Suprapubic skin (tissue), 4 donors: ENCODE measurements around the gene OR8U1.

Source experiments
- POLR2A ChIP-seq, 2 donors: fragments of 450-650 bp; IDR thresholded peaks; one replicate each; pipeline ENCODE4 v1.6.1; 2017; ENCODE audit warnings: antibody characterized with exemption in 2 of 2, mild to moderate bottlenecking in 2 of 2, moderate library complexity in 2 of 2
- POLR2AphosphoS5 ChIP-seq, 3 donors: sonication (generic); formaldehyde crosslinking; IDR thresholded peaks; one replicate each; pipeline ENCODE4 v1.6.1; 2017; ENCODE audit warnings: antibody characterized with exemption in 3 of 3
- TF ChIP-seq, protein P1 (sequence below), 2 donors: fragments of 200-600 bp in 1 of 2; fragments of 450-650 bp in 1 of 2; sonication (generic) in 1 of 2; IDR thresholded peaks; one replicate each; pipeline ENCODE4 v1.5.1; 2016 to 2019; ENCODE audit warnings: antibody characterized with exemption in 2 of 2, mild to moderate bottlenecking in 1 of 2, moderate library complexity in 1 of 2

DNA sequence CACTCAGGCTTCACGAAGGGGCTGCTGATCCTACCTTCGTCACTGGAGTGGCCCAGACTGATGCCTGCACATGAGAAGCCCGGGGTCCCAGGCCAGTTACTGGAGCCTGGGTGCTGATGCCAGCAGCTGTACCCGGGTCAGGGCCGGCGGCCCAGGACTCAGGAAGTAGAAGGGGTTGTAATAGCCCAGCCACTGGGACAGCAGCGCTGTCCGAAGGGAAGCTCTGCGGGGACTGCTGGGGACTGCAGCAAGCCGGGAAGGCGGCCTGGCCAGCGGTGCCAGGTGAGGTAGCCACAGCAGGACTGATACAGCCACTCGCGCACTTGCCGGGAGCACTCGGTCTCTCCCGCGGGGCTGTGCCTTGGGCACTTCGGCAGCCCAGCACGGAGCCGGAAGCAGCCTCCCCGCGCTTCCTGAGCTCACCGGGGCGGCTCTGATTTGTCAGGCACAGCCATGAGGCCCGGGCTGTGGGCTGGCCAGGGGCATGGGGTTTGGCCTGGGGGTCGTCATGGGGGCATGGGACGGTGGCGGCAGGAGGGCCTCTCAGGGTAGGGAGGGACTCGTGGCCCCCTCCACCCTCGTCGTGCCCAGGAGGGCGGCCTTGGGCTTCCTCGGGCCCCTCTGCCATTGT lies 43.4 kb upstream of the OR8U1 start:
- TF ChIP-seq, protein P1, sequence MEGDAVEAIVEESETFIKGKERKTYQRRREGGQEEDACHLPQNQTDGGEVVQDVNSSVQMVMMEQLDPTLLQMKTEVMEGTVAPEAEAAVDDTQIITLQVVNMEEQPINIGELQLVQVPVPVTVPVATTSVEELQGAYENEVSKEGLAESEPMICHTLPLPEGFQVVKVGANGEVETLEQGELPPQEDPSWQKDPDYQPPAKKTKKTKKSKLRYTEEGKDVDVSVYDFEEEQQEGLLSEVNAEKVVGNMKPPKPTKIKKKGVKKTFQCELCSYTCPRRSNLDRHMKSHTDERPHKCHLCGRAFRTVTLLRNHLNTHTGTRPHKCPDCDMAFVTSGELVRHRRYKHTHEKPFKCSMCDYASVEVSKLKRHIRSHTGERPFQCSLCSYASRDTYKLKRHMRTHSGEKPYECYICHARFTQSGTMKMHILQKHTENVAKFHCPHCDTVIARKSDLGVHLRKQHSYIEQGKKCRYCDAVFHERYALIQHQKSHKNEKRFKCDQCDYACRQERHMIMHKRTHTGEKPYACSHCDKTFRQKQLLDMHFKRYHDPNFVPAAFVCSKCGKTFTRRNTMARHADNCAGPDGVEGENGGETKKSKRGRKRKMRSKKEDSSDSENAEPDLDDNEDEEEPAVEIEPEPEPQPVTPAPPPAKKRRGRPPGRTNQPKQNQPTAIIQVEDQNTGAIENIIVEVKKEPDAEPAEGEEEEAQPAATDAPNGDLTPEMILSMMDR (IDR thresholded peaks at IDR 0.05), result no peak
- TF ChIP-seq POLR2AphosphoS5 (IDR thresholded peaks at IDR 0.05) (no peak), POLR2A (IDR thresholded peaks at IDR 0.05) (no peak)
